NK-92 (cell line): ENCODE measurements around the gene DOCK1.

Experiments
- DNase-seq: peaks from one replicate; lab custom pipeline; 2025; ENCODE audit not compliant: unreplicated experiment; lab: John Stamatoyannopoulos, UW

Gene DOCK1

GRCh38 chr10:126949161-126949503, 43.9 kb downstream of the DOCK1 start:
- no peak for DNase-seq

GRCh38 chr10:126950401-126951105, 45.3 kb downstream of the DOCK1 start:
- DNase-seq = no peak

GRCh38 chr10:126953886-126954285, 48.7 kb downstream of the DOCK1 start:
- DNase-seq = no peak

DNA sequence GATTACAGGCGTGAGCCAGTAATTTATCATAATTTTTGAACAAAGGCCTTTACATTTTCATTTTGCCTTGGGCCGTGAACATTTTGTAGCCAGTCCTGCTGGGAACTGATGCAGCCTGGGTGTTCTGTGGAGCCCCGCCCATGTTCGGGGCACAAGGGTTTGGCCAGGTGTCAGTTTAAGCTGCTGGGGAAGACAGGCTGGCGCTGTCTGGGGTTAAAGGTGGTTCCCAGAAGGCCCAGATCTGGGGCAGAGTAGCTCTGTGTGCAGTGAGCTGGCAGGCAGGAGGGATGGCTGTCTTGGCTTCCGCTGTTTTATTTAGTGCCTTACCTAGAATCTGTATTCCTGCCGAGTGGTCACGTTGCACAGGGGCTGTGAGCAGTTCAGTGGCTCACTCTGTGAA, 50.2 kb downstream of the DOCK1 start:
- DNase-seq = no peak

- no peak for DNase-seq
These were observed 50.9 kb downstream of the DOCK1 start for GRCh38 chr10:126955934-126956711.

DNA sequence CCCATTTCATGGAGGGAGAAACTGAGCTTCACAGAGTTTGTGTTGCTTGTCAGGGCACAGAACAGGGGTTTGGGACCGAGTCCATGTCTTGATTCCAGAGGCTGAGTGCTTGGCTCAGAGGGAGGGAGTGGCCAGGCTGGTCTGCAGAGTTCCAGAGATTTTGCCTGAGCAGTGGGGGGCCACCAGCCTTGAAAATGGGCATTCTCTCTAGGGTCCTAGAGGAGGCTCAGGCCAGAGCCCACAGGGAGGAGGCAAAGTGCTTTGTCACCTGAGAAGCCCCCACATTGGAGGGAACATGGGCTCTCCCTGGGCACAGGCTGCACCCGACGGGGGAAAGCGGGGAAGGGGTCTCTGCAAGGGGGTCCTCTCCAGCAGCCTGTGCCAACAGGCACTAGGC, 51.5 kb downstream of the DOCK1 start:
- DNase-seq = no peak

DNA sequence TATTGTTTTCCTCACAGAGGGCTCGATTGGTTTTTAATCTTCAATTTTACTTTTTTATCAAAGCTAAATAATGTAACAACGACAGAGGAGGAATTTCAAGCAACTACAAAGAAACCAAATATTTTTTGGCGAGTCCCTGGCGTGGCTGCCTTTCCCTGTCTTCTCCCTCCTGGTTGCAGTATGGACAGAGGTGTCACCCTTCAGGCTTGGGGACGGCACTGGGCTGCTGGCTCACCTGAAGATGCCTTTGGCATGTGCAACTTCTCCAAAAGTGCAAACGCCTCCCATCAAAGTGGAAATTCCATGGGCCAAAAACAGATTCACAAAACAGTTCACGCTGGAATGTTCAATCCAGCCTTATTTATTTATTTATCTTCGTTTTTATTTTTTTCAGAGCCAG, 51.9 kb downstream of the DOCK1 start:
- no peak for DNase-seq

GRCh38 chr10:126959431-126959830, 54.2 kb downstream of the DOCK1 start:
- DNase-seq = no peak

DNA sequence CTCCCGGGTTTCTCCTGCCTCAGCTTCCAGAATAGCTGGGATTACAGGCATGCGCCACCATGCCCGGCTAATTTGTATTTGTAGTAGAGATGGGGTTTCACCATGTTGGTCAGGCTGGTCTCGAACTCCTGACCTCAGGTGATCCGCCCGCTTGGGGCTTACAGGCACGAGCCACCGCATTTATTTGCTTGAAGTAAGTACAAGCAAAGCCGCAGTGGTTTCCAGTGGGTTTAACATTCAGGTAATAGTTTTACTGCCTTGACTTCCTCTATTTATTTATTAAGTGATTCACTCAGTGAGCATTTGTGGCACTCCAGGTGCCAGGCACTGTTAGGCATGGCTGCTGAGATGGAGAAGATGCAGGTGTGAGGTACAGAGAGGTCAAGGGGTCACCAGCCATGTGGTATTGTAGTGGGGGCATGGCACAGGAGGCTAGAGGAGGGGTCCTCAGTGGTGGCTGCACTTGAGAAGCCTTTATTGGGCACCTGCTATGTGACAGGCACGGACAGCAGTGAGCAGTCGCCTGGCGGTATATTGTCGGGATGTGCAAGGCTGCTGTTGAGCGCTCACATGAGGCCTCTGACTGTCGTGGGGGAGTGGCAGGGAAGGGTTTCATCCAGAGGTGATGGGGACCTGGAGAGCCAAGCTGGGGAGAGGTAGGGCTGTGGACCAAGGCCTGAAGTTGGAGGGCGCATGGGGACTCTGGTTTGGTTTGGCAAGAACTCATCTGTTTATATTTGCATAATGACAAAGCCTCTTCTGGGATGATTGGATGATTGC, 54.9 kb downstream of the DOCK1 start:
- no peak for DNase-seq

DNA sequence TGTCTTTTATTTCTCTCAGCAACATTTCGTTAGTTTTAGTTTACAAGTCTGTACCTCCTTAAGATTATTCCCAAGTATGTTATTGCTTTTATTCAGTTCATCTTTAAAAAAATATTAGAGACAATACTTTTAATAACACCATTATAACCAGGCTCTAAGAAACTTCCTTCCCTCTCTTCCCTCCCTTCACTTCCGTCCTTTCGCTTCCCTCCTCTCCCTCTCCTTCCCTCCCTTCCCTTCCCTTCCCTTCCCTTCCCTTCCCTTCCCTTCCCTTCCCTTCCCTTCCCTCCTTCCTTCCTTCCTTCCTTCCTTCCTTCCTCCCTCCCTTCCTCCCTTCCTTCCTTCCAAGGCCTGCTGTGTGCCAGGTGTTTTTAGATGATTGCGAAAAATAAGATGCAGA, 58.1 kb downstream of the DOCK1 start:
- DNase-seq = no peak

- DNase-seq = no peak
These were observed 59.0 kb downstream of the DOCK1 start for GRCh38 chr10:126964190-126964589.

DNA sequence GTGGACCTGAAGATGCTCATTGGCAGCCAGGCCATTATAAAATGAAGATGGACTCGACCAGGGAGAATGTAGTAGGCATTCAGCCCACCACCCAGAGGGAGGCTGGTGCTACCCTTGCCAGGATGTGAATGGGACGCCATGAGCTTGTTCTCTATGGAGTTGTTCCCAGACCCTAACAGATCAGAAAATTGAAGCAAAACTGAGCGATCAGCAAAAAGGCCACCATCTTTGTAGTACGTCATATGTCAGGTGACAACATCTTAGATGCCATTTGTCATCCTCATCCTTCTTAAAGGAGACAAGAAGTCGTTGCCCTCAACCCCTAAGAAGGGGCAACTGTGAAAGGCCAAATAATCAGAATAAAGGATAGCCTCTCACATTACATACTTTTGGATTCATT, 61.7 kb downstream of the DOCK1 start:
- no peak for DNase-seq

DNA sequence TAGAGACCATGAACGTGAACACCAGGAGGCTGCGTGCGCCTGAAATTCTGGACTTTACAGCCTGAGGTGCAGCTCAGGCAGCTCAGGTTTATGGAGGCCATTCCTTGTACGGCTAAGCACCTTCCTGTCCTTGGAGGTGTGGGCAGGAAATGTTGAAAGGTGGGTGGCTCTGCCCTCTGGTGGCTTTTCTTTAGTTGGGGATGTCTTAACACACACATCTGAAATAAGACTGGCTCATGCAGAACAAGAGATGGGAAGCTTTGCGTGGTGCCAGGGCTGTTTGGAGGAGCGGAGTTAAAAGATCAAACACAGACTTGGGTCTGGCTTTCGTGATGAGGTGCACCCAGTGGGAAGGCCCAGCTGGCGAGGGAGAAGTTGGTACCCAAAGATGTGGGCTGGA, 64.1 kb downstream of the DOCK1 start:
- no peak for DNase-seq

DNA sequence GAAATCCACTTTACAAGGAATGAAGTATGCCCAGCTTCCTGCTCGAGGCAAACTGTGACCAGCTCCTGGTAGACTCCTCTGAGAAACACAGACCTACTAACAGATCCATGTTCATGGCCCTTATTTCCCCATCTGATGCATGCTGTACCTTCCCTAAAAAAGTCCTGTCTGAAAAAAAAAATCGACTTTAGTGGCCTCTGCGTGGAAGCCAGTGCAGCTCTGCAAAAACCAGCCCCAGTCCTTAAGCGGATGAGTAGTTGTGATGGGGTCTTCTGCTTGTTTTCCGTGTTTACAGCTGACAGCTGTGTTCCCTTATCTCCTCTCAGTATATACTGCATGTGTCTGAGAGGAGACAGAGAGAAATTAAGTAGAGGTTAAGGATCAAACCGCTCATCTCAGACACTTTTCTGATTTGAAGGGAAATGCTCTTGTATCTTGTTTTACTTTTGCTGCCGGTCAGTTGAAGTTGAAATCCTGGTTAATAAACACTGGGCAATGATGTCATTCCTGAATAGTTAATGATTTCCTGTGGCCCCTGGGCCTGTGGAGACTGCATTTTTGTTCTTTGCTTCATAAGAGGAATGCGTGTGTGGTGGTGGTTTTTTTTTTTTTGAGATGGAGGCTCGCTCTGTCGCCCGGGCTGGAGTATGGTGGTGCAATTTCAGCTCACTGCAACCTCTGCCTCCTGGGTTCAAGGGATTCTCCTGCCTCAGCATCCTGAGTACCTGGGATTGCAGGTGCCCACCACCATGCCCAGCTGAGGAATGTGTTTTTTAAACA, 67.6 kb downstream of the DOCK1 start:
- no peak for DNase-seq

- no peak for DNase-seq
These were observed 70.0 kb downstream of the DOCK1 start for GRCh38 chr10:126975221-126975620.

GRCh38 chr10:126977216-126977615, 72.0 kb downstream of the DOCK1 start:
- no peak for DNase-seq

DNA sequence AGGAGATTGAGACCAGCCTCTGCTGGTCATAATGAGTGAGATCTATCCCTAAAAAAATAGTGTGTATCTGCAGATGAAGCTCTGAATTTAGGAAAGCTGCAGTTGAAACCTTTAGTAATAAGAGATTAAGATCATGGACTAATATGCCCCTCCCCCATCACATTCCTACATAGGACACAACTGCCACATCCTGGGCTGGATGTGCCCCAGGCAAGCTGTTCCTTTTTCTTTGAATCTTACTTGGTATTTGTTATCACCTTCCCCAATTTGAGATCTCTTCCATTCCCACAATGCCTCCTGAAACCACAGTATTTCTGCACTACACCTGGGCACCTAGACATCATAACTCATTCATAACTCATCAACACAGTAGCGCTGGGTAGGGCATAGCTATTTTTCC, 74.1 kb downstream of the DOCK1 start:
- no peak for DNase-seq

DNA sequence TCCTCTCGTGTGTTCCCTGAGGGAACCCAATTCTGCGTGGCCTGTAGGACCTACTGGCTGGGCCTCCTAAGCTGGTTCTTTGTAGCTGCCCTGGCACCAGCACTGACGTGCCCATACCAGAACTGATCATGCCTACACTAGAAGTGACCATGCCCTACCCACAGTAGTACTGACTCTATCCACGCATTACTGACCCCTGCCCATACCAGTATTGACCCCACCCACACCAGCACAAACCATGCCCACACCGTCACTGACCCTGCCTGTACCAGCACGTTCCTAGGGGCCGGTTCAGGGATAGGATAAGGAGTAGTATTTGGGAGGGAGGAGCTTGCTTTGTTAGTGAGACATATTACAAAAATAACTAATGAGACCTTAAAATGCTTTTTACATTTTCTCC, 88.0 kb downstream of the DOCK1 start:
- no peak for DNase-seq

- DNase-seq = no peak
These were observed 92.8 kb downstream of the DOCK1 start for GRCh38 chr10:126997801-126998590.

DNA sequence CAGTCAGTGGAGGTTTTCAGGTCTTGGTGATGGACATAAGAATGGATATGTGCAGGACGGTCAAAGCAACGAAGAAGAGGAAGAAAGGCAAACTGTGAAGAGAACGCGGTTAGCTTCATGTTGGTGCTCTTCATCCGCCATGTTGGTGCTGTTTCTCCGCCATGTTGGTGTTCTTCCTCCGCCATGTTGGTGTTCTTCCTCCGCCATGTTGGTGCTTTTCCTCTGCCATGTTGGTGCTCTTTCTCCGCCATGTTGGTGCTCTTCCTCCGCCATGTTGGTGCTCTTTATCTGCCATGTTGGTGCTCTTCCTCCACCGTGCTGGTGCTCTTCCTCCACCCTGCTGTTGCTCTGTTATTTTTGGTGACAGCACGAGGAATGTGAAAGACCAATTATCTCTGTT, 95.4 kb downstream of the DOCK1 start:
- no peak for DNase-seq
